IMR-90 (cell line): ENCODE measurements around the gene KTN1.

ENCODE experiments used
- BHLHE40 ChIP-seq: fragments of 150-350 bp; IDR thresholded peaks from 2 replicates; pipeline ENCODE4 v1.6.1; 2016; ENCODE audit warnings: mild to moderate bottlenecking, low read depth, low read length
- FOS ChIP-seq: fragments of 150-350 bp; IDR thresholded peaks from 2 replicates; pipeline ENCODE4 v1.6.1; 2016; ENCODE audit warnings: low read depth, low read length
- POLR2A ChIP-seq: IDR thresholded peaks from 2 replicates; pipeline ENCODE4 v1.6.1; 2012; ENCODE audit warnings: mild to moderate bottlenecking, low read depth, low read length
- RAD21 ChIP-seq: IDR thresholded peaks from 2 replicates; pipeline ENCODE4 v1.6.1; 2012; ENCODE audit warnings: low read length, improper control_type of control experiment
- TF ChIP-seq, protein P1 (sequence below): conservative IDR thresholded peaks from 2 replicates; pipeline ENCODE4 v1.5.1; 2012; ENCODE audit warnings: mild to moderate bottlenecking, low read depth, low read length, improper control_type of control experiment

DNA sequence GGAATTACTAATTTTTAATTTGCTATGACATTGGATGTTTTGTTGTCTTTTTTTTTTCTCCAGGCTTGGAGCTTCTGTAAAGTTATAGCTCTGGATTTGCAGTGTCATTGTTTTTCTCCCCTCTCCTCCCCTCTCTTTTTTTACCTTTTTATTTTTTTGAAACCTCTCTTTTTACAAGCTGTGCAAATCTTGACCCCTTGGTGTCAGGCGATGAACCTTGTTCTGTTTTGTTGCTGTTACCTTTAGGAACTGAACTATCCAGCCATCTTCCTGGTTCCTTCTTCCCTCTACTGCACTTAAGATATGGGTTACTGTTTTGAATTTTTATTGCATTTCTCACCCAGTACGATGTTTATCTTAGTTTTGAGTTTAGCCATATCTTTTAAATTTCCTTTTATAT lies 13.7 kb downstream of the KTN1 start:
- TF ChIP-seq, protein P1, sequence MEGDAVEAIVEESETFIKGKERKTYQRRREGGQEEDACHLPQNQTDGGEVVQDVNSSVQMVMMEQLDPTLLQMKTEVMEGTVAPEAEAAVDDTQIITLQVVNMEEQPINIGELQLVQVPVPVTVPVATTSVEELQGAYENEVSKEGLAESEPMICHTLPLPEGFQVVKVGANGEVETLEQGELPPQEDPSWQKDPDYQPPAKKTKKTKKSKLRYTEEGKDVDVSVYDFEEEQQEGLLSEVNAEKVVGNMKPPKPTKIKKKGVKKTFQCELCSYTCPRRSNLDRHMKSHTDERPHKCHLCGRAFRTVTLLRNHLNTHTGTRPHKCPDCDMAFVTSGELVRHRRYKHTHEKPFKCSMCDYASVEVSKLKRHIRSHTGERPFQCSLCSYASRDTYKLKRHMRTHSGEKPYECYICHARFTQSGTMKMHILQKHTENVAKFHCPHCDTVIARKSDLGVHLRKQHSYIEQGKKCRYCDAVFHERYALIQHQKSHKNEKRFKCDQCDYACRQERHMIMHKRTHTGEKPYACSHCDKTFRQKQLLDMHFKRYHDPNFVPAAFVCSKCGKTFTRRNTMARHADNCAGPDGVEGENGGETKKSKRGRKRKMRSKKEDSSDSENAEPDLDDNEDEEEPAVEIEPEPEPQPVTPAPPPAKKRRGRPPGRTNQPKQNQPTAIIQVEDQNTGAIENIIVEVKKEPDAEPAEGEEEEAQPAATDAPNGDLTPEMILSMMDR = no peak
- no peak for TF ChIP-seq FOS
- no peak for TF ChIP-seq RAD21
- no peak for TF ChIP-seq BHLHE40
- no peak for TF ChIP-seq POLR2A
